OCI-LY7 (cell line): ENCODE results near the gene TTC31. TPM values are rescaled to one million over a fixed set of nuclear protein-coding genes. Genes with fewer than 3 reads are reported as not detected.

Experiments used
- BruUV-seq: library from RNA; stranded (reverse); fragments of 400-500 nt; replicated peaks from 2 replicates; lab custom pipeline; 2021; lab: Mats Ljungman, UMichigan
- CTCF ChIA-PET: fragments of 300-600 bp; sonication (Branson Sonifier 250); formaldehyde crosslinking; loops from one replicate; lab custom pipeline; 2022; ENCODE audit warnings: antibody characterized with exemption; ENCODE audit not compliant: unreplicated experiment; lab: Charles Lee
- POLR2A ChIA-PET: fragments of 300-600 bp; sonication (Branson Sonifier 250); formaldehyde crosslinking; loops from one replicate; lab custom pipeline; 2022; ENCODE audit warnings: antibody characterized with exemption; lab: Charles Lee
- DNase-seq: peaks from one replicate; pipeline ENCODE4 v3.0.0-alpha.2; 2015; ENCODE audit warnings: low spot score
- H2AFZ ChIP-seq: fragments of 200-600 bp; sonication (generic), shearing (Covaris generic); 2 replicates; pipeline ENCODE4 v1.6.1; 2014; ENCODE audit warnings: mild to moderate bottlenecking, antibody characterized with exemption, low read length, moderate library complexity
- H3K27ac ChIP-seq: fragments of 200-600 bp; sonication (generic); 2 replicates; pipeline ENCODE4 v1.5.1; 2014; ENCODE audit warnings: mixed run types, low read depth, mild to moderate bottlenecking, moderate library complexity, low read length, inconsistent platforms; ENCODE audit not compliant: poor library complexity, severe bottlenecking
- H3K36me3 ChIP-seq: fragments of 200-600 bp; sonication (generic); 2 replicates; pipeline ENCODE4 v1.6.1; 2014; ENCODE audit warnings: mild to moderate bottlenecking, antibody characterized with exemption, low read length, moderate library complexity, mixed read lengths; ENCODE audit not compliant: insufficient read depth
- H3K4me1 ChIP-seq: fragments of 200-600 bp; sonication (generic); 2 replicates; pipeline ENCODE4 v1.5.1; 2014; ENCODE audit warnings: mild to moderate bottlenecking, low read length; ENCODE audit not compliant: insufficient read depth, poor library complexity, severe bottlenecking
- H3K4me2 ChIP-seq: fragments of 200-600 bp; sonication (generic); 2 replicates; pipeline ENCODE4 v1.6.1; 2014; ENCODE audit warnings: mild to moderate bottlenecking, low read length
- H3K4me3 ChIP-seq: fragments of 200-600 bp; sonication (generic); 2 replicates; pipeline ENCODE4 v1.5.1; 2014; ENCODE audit warnings: mild to moderate bottlenecking, low read depth, low read length; ENCODE audit not compliant: poor library complexity, severe bottlenecking
- H3K79me2 ChIP-seq: fragments of 200-600 bp; sonication (generic); 2 replicates; pipeline ENCODE4 v1.6.1; 2016; ENCODE audit warnings: low read depth, mild to moderate bottlenecking, low read length, moderate library complexity, mixed read lengths; ENCODE audit not compliant: insufficient read depth
- H3K9me2 ChIP-seq: fragments of 200-600 bp; sonication (generic); 2 replicates; pipeline ENCODE4 v1.6.1; 2016; ENCODE audit warnings: mild to moderate bottlenecking, low read length, mixed read lengths; ENCODE audit not compliant: insufficient read depth
- H3K9me3 ChIP-seq: fragments of 200-600 bp; sonication (generic); 2 replicates; pipeline ENCODE4 v1.6.1; 2014; ENCODE audit warnings: mild to moderate bottlenecking, mixed run types, low read length, mixed read lengths
- H4K20me1 ChIP-seq: fragments of 200-600 bp; sonication (generic); 2 replicates; pipeline ENCODE4 v1.6.1; 2014; ENCODE audit warnings: mild to moderate bottlenecking, antibody characterized with exemption, low read length, moderate library complexity, mixed read lengths; ENCODE audit not compliant: insufficient read depth
- CTCF ChIP-seq: fragments of 200-600 bp; sonication (generic); conservative IDR thresholded peaks from 2 replicates; pipeline ENCODE4 v1.5.1; 2014; ENCODE audit warnings: mild to moderate bottlenecking, antibody characterized with exemption, low read length, moderate library complexity, mixed read lengths
- EZH2phosphoT487 ChIP-seq: fragments of 200-600 bp; sonication (generic); IDR thresholded peaks from 2 replicates; pipeline ENCODE4 v1.6.1; 2018; ENCODE audit warnings: low read depth, borderline replicate concordance, mild to moderate bottlenecking, mixed run types, antibody characterized with exemption, low read length, moderate library complexity, mixed read lengths
- intact Hi-C: fragments of 100-400 bp; cut with micrococcal nuclease; formaldehyde crosslinking; loops from one replicate; pipeline ENCODE4 v1.10.0; 2022; ENCODE audit not compliant: unreplicated experiment
- total RNA-seq, 2 experiments: library from RNA; depleted of rRNA in 1 of 2; stranded (reverse); fragments of >200 nt in 1 of 2; shearing (Covaris generic) in 1 of 2; gene quantifications; 2 replicates each; pipeline ENCODE4 v1.2.3, GENCODE V29; 2014 to 2022

The TTC31 gene
- total RNA-seq, 2 experiments from 2014 or later = 31.5 to 34.6 TPM

GRCh38 chr2:74454654-74455511 is 28.0 kb upstream of the TTC31 start, which contains the start of gene INO80B:
TSS of gene INO80B (plus strand) at chr2:74455087. CDS start at chr2:74455117, 30 bp downstream.
- CTCF ChIA-PET = interaction anchor here (0.5 to 0.9 kb wide), 3 partner anchors 24 to 34 kb away, joined by 3 to 4 read pairs (median 3); partner anchors contain the start of genes C2orf81, CCDC142, TTC31 and WDR54
- TSS peak; percentile 61 for BruUV-seq

GRCh38 chr2:74457129-74457548 is 25.7 kb upstream of the TTC31 start:
- intact Hi-C loops = loop anchor here (1.0 kb wide), 2 partner anchors 26 to 72 kb away; partner anchors contain the start of genes AUP1, HTRA2 and TTC31
- peak overlapping the region; percentile 98 for H3K4me3 ChIP-seq
- peaks cover 41% of the 10 kb centered on the region for H3K4me1 ChIP-seq
- no peaks in the 10 kb centered on the region for H3K9me3 ChIP-seq
- ChIA-PET POLR2A (interaction anchor here (0.5 to 3.1 kb wide), 12 partner anchors 8 to 276 kb away, joined by 3 to 25 read pairs (median 4); partner anchors contain the start of genes CCDC142, MOGS, MRPL53 and RTKN), CTCF (interaction anchor here (0.8 kb wide), 1 partner anchor 22 kb away, joined by 5 read pairs; no protein-coding TSS in a partner anchor)
- BruUV-seq = no TSS peak
- H3K4me2 ChIP-seq = peak overlapping the region; percentile 83
- H3K36me3 ChIP-seq = peaks cover 23% of the 10 kb centered on the region
- no peak overlapping the region for H2AFZ ChIP-seq
- H3K79me2 ChIP-seq = peaks cover 22% of the 10 kb centered on the region
- peak overlapping the region; percentile 92 for H3K27ac ChIP-seq
- no peak for DNase-seq
- H3K9me2 ChIP-seq = no peaks in the 10 kb centered on the region
- no peaks in the 10 kb centered on the region for H4K20me1 ChIP-seq
- TF ChIP-seq EZH2phosphoT487 (no peak), CTCF (no peak)

More at GRCh38 chr2:74454654-74455511, 28.0 kb upstream of the TTC31 start, which contains the start of gene INO80B:
- Histone ChIP-seq H3K9me3 (no peaks in the 10 kb centered on the region), H3K79me2 (peaks cover 22% of the 10 kb centered on the region), H3K4me3 (peak within 1 kb of the TSS; percentile 98), H3K9me2 (no peaks in the 10 kb centered on the region), H3K27ac (peak within 1 kb of the TSS; percentile 92), H2AFZ (peak within 1 kb of the TSS; percentile 90), H4K20me1 (no peaks in the 10 kb centered on the region), H3K36me3 (peaks cover 7% of the 10 kb centered on the region; the same call in 1 of the 2 replicates), H3K4me1 (peaks cover 46% of the 10 kb centered on the region), H3K4me2 (peak within 1 kb of the TSS; percentile 88)
- intact Hi-C loops = loop anchor here (1.0 to 2.0 kb wide), 2 partner anchors 34 to 1220 kb away; partner anchors contain the start of genes C2orf81, CCT7 and WDR54
- POLR2A ChIA-PET = interaction anchor here (0.5 to 3.1 kb wide), 10 partner anchors 12 to 63 kb away, joined by 3 to 13 read pairs (median 3); partner anchors contain the start of genes C2orf81, RTKN and WDR54
- TF ChIP-seq EZH2phosphoT487 = no peak
- 0 out of 2 replicates have a peak, but pooled peaks have one; percentile 31 for TF ChIP-seq CTCF
- DNase-seq = peak; percentile 99
